Measurements from ENCODE around the gene METTL14. TPM values are rescaled to one million over a fixed set of nuclear protein-coding genes. Genes with fewer than 3 reads are reported as not detected.

METTL14 gene
- total RNA-seq, 2 donors from 2014 or later, result 54.1 to 59.3 TPM

- H3K27me3 ChIP-seq (ENCODE audit: control insufficient read depth, insufficient read depth, low read length, poor library complexity, severe bottlenecking), result no peaks in the 10 kb centered on the region
- peaks cover 70% of the 10 kb centered on the region for H3K36me3 ChIP-seq (ENCODE audit: control insufficient read depth, insufficient read depth, low read length)
- Mint-ChIP-seq H3K27me3 (ENCODE audit: insufficient read depth) (no peaks in the 10 kb centered on the region), H3K4me1 (no peaks in the 10 kb centered on the region), H3K4me3 (no peak overlapping the region), H3K27ac (no peak overlapping the region), H3K36me3 (ENCODE audit: low read depth) (peaks cover 40% of the 10 kb centered on the region), H3K9me3 (no peaks in the 10 kb centered on the region)
- H3K27ac ChIP-seq (ENCODE audit: low read depth, low read length), result no peak overlapping the region
- H3K4me1 ChIP-seq (ENCODE audit: control insufficient read depth, insufficient read depth, low read length), result no peaks in the 10 kb centered on the region
- no peak for TF ChIP-seq CTCF (conservative IDR thresholded peaks at IDR 0.05)
- no peak for DNase-seq
- no peak overlapping the region for H3K4me3 ChIP-seq (ENCODE audit: low read length)
- no peaks in the 10 kb centered on the region for H3K9me3 ChIP-seq (ENCODE audit: control insufficient read depth, low read length)
- no peak overlapping the region for H3K9ac ChIP-seq (ENCODE audit: extremely low read depth, low read length, poor library complexity, severe bottlenecking)
- WGBS, 2 experiments (ENCODE audit: insufficient coverage in 1 of 2, insufficient read length in 1 of 2), result 84 to 86% methylated on average over 1 to 6 of the region's 6 CpGs
These were observed 56.2 kb downstream of the METTL14 start for GRCh38 chr4:118741301-118741855.

GRCh38 chr4:118742050-118742449, 56.9 kb downstream of the METTL14 start:
- Histone ChIP-seq H3K4me3 (ENCODE audit: low read length) (no peak overlapping the region), H3K4me1 (ENCODE audit: control insufficient read depth, insufficient read depth, low read length) (no peaks in the 10 kb centered on the region), H3K36me3 (ENCODE audit: control insufficient read depth, insufficient read depth, low read length) (peaks cover 68% of the 10 kb centered on the region), H3K9me3 (ENCODE audit: control insufficient read depth, low read length) (no peaks in the 10 kb centered on the region), H3K27ac (ENCODE audit: low read depth, low read length) (no peak overlapping the region), H3K27me3 (ENCODE audit: control insufficient read depth, insufficient read depth, low read length, poor library complexity, severe bottlenecking) (no peaks in the 10 kb centered on the region), H3K9ac (ENCODE audit: extremely low read depth, low read length, poor library complexity, severe bottlenecking) (no peak overlapping the region)
- H3K36me3 Mint-ChIP-seq (ENCODE audit: low read depth), result peaks cover 33% of the 10 kb centered on the region
- DNase-seq, result no peak
- H3K27ac Mint-ChIP-seq, result no peak overlapping the region
- no peak for TF ChIP-seq CTCF (conservative IDR thresholded peaks at IDR 0.05)
- H3K4me1 Mint-ChIP-seq, result no peaks in the 10 kb centered on the region
- no peak overlapping the region for H3K4me3 Mint-ChIP-seq
- H3K27me3 Mint-ChIP-seq (ENCODE audit: insufficient read depth), result no peaks in the 10 kb centered on the region
- H3K9me3 Mint-ChIP-seq, result no peaks in the 10 kb centered on the region

GRCh38 chr4:118743867-118744266, 58.7 kb downstream of the METTL14 start:
- Histone ChIP-seq H3K36me3 (ENCODE audit: control insufficient read depth, insufficient read depth, low read length) (peaks cover 59% of the 10 kb centered on the region), H3K9me3 (ENCODE audit: control insufficient read depth, low read length) (no peaks in the 10 kb centered on the region), H3K27me3 (ENCODE audit: control insufficient read depth, insufficient read depth, low read length, poor library complexity, severe bottlenecking) (no peaks in the 10 kb centered on the region), H3K4me1 (ENCODE audit: control insufficient read depth, insufficient read depth, low read length) (no peaks in the 10 kb centered on the region), H3K4me3 (ENCODE audit: low read length) (no peak overlapping the region), H3K27ac (ENCODE audit: low read depth, low read length) (no peak overlapping the region), H3K9ac (ENCODE audit: extremely low read depth, low read length, poor library complexity, severe bottlenecking) (no peak overlapping the region)
- Mint-ChIP-seq H3K27me3 (ENCODE audit: insufficient read depth) (no peaks in the 10 kb centered on the region), H3K4me3 (no peak overlapping the region), H3K9me3 (no peaks in the 10 kb centered on the region), H3K36me3 (ENCODE audit: low read depth) (peaks cover 25% of the 10 kb centered on the region), H3K4me1 (no peaks in the 10 kb centered on the region), H3K27ac (no peak overlapping the region)
- DNase-seq, result no peak
- WGBS, 2 experiments (ENCODE audit: insufficient coverage in 1 of 2, insufficient read length in 1 of 2), result 92 to 95% methylated on average over 2 to 4 of the region's 4 CpGs
- TF ChIP-seq CTCF (conservative IDR thresholded peaks at IDR 0.05), result no peak

All from endodermal cell (in vitro differentiated cells).